HL-60 (cell line): ENCODE data around the gene BSN.
A peak's percentile ranks its signal among the peaks of the same experiment; 100 is the strongest.

Experiments
- DNase-seq, 2 experiments: peaks; one replicate each; pipeline ENCODE4 v3.0.0-alpha.2; 2010 to 2020; ENCODE audit warnings: low read depth in 1 of 2, low spot score in 1 of 2
- H3K27ac ChIP-seq: fragments of 250-450 bp; sonication (Bioruptor Pico); replicated peaks from 2 replicates; pipeline ENCODE4 v1.5.1; 2020; ENCODE audit warnings: mild to moderate bottlenecking, moderate library complexity
- H3K27me3 ChIP-seq: fragments of 250-450 bp; sonication (Bioruptor Pico); 2 replicates; pipeline ENCODE4 v1.5.1; 2021; ENCODE audit warnings: mild to moderate bottlenecking, moderate library complexity; ENCODE audit not compliant: insufficient read depth, poor library complexity, severe bottlenecking
- H3K4me3 ChIP-seq: replicated peaks from 2 replicates; pipeline ENCODE4 v1.5.1; 2011; ENCODE audit warnings: mild to moderate bottlenecking, control low read depth, low read length; ENCODE audit not compliant: insufficient read depth
- GABPA ChIP-seq: IDR thresholded peaks from 2 replicates; pipeline ENCODE4 v1.6.1; 2012; ENCODE audit warnings: low read depth
- POLR2AphosphoS5 ChIP-seq: IDR thresholded peaks from 2 replicates; pipeline ENCODE4 v1.6.1; 2012; ENCODE audit warnings: low read depth
- SPI1 ChIP-seq: IDR thresholded peaks from 2 replicates; pipeline ENCODE4 v1.6.1; 2012; ENCODE audit warnings: low read depth, mild to moderate bottlenecking, borderline replicate concordance
- TF ChIP-seq, protein P1 (sequence below): IDR thresholded peaks from one replicate; pipeline ENCODE4 v1.5.1; 2011; ENCODE audit warnings: low read length, control low read depth, inconsistent platforms; ENCODE audit not compliant: insufficient read depth
- TF ChIP-seq, protein P2 (sequence below): IDR thresholded peaks from 2 replicates; pipeline ENCODE4 v1.6.1; 2012; ENCODE audit warnings: low read depth; ENCODE audit not compliant: insufficient replicate concordance

Gene BSN

DNA sequence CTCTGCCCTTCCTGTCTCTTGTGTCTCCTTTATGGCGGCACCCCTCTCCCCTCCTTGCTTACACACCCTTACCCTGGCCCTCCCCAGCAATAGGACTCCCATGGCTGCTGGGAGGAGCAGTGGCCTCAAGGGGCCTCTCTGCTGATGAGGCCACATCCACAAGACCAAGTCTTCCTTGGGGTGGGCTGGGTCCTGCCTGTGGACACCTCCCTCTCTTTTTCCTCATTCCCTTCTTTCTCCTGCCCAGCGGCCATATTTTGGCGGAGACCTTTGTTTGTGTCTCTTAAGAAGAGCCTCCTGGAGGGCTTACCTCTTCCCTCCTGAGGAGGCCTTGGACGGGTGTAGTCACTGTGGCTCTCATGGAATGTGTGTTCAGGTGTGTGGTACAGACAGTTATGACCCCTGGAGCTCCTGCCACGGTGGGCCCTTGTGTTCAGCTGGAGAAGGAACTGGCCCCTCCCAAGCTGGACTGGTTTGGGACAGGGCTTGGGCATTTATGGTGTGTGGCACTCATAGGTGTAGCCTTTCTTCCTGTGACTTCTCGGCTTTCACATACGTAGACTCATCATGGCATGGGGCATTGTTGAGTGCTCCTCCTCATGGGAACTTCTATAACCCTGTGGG lies 63.2 kb downstream of the BSN start:
- TF ChIP-seq, protein P1, sequence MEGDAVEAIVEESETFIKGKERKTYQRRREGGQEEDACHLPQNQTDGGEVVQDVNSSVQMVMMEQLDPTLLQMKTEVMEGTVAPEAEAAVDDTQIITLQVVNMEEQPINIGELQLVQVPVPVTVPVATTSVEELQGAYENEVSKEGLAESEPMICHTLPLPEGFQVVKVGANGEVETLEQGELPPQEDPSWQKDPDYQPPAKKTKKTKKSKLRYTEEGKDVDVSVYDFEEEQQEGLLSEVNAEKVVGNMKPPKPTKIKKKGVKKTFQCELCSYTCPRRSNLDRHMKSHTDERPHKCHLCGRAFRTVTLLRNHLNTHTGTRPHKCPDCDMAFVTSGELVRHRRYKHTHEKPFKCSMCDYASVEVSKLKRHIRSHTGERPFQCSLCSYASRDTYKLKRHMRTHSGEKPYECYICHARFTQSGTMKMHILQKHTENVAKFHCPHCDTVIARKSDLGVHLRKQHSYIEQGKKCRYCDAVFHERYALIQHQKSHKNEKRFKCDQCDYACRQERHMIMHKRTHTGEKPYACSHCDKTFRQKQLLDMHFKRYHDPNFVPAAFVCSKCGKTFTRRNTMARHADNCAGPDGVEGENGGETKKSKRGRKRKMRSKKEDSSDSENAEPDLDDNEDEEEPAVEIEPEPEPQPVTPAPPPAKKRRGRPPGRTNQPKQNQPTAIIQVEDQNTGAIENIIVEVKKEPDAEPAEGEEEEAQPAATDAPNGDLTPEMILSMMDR: no peak
- TF ChIP-seq POLR2AphosphoS5 (no peak), GABPA (no peak), SPI1 (no peak)
- TF ChIP-seq, protein P2, sequence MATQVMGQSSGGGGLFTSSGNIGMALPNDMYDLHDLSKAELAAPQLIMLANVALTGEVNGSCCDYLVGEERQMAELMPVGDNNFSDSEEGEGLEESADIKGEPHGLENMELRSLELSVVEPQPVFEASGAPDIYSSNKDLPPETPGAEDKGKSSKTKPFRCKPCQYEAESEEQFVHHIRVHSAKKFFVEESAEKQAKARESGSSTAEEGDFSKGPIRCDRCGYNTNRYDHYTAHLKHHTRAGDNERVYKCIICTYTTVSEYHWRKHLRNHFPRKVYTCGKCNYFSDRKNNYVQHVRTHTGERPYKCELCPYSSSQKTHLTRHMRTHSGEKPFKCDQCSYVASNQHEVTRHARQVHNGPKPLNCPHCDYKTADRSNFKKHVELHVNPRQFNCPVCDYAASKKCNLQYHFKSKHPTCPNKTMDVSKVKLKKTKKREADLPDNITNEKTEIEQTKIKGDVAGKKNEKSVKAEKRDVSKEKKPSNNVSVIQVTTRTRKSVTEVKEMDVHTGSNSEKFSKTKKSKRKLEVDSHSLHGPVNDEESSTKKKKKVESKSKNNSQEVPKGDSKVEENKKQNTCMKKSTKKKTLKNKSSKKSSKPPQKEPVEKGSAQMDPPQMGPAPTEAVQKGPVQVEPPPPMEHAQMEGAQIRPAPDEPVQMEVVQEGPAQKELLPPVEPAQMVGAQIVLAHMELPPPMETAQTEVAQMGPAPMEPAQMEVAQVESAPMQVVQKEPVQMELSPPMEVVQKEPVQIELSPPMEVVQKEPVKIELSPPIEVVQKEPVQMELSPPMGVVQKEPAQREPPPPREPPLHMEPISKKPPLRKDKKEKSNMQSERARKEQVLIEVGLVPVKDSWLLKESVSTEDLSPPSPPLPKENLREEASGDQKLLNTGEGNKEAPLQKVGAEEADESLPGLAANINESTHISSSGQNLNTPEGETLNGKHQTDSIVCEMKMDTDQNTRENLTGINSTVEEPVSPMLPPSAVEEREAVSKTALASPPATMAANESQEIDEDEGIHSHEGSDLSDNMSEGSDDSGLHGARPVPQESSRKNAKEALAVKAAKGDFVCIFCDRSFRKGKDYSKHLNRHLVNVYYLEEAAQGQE: no peak
- Histone ChIP-seq H3K4me3 (no peak overlapping the region), H3K27me3 (peaks cover 2% of the 10 kb centered on the region), H3K27ac (no peak overlapping the region)
- DNase-seq: no peak

DNA sequence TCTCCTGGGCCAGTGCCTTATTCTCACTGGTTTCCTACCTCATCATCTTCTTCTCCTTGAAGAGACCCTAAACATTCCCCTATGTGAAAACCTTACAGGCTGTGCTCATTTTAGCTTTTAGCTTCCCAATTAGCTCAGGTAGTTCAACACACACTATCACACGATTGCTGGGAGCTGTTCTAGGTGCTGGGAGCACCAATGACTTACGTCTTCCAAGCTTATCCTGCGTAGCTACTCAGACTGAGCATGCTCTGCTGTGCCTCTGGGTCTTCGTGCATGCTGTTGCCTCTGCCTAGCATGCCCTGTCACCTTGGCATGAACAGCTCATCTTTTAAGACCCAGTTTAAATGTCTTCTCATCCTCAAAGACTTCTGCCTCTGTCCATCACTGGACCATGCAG lies 64.1 kb downstream of the BSN start:
- TF ChIP-seq, protein P2: peak; percentile 50
- no peak for TF ChIP-seq GABPA
- no peak for DNase-seq
- peaks cover 2% of the 10 kb centered on the region for H3K27me3 ChIP-seq
- H3K4me3 ChIP-seq: no peak overlapping the region
- no peak overlapping the region for H3K27ac ChIP-seq

DNA sequence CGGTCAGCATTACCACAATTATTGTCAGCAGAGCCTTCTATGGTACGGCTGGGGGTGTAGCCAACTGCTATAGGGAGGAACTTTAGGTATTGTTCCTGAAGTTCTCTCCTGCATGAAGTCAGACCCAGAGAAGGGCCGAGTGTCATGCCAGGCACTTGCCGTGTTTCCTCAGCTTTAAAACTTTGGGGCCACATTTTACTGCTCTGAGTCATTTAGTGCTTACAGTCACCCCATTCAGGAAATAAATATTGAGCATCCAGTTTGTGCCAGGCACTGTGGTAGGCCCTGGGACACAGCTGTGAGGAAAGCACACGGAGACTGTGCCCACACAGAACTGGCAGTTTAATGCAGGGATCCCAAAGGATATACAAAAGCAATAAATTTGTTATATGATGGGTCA lies 65.4 kb downstream of the BSN start:
- DNase-seq: no peak
- H3K27ac ChIP-seq: no peak overlapping the region
- H3K4me3 ChIP-seq: no peak overlapping the region
- TF ChIP-seq, protein P2: no peak
- TF ChIP-seq, protein P1: no peak
- TF ChIP-seq SPI1: no peak
- no peak for TF ChIP-seq GABPA
- H3K27me3 ChIP-seq: peaks cover 2% of the 10 kb centered on the region

DNA sequence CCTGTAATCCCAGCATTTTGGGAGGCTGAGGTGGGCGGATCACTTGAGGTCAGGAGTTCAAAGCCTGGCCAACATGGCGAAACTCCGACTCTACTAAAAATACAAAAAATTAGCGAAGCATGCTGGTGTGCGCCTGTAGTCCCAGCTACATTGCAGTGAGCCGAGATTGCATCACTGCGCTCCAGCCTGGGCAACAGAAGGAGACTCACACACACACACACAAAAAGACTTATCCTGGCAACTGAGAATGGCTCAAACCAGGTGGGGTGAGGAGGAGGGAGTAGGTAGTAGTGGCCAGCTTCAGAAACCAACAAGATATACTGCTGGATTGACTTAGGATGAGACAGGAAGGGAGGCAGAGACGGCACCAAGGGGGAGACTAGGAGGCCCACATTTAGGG lies 66.5 kb downstream of the BSN start:
- TF ChIP-seq GABPA: no peak
- no peak overlapping the region for H3K27ac ChIP-seq
- DNase-seq: no peak
- H3K4me3 ChIP-seq: no peak overlapping the region
- H3K27me3 ChIP-seq: peaks cover 2% of the 10 kb centered on the region
